Ovary (tissue), 3 donors: ENCODE data around the gene TDRD3.

Experiments
- CTCF ChIP-seq, 3 donors: fragments of 450-650 bp in 2 of 3; fragments of 200-600 bp in 1 of 3; IDR thresholded peaks; one replicate each; pipeline versions ENCODE4 v1.5.1 to v1.8.0; 2016 to 2022; ENCODE audit warnings: antibody characterized with exemption in 3 of 3, mild to moderate bottlenecking in 1 of 3
- EP300 ChIP-seq: sonication (generic); formaldehyde crosslinking; IDR thresholded peaks from one replicate; pipeline ENCODE4 v1.6.1; 2017; ENCODE audit warnings: antibody characterized with exemption
- POLR2A ChIP-seq: fragments of 450-650 bp; IDR thresholded peaks from one replicate; pipeline ENCODE4 v1.6.1; 2017; ENCODE audit warnings: antibody characterized with exemption, mild to moderate bottlenecking, moderate library complexity
- donor health status: DM: no; HTN: no; CAD: no.

- no peak for TF ChIP-seq CTCF (IDR thresholded peaks at IDR 0.05)
- no peak for TF ChIP-seq POLR2A
- no peak for TF ChIP-seq EP300
These were observed 94.5 kb downstream of the TDRD3 start for GRCh38 chr13:60491531-60491930.
